Prostate gland (tissue), 2 donors: ENCODE measurements around the gene ZNF804B. TPM values are rescaled to one million over a fixed set of nuclear protein-coding genes. Genes with fewer than 3 reads are reported as not detected.

Source experiments
- DNase-seq: peaks from one replicate; pipeline ENCODE4 v3.0.0-alpha.2; 2019; ENCODE audit warnings: low spot score
- H3K27ac ChIP-seq, 2 donors: fragments of 200-600 bp; sonication (generic); 2 replicates each; pipeline ENCODE4 v1.5.1; 2017 to 2019
- H3K27me3 ChIP-seq: fragments of 200-600 bp; sonication (generic); replicated peaks from 2 replicates; pipeline ENCODE4 v1.5.1; 2019; ENCODE audit not compliant: insufficient read depth
- H3K36me3 ChIP-seq, 2 donors: fragments of 200-600 bp; sonication (generic); 1 replicate in 1 of 2; 2 replicates in 1 of 2; pipeline versions ENCODE4 v1.5.1 to v1.8.1; 2017 to 2019
- H3K4me1 ChIP-seq: fragments of 200-600 bp; sonication (generic); replicated peaks from 2 replicates; pipeline ENCODE4 v1.5.1; 2019
- H3K4me3 ChIP-seq, 2 donors: fragments of 200-600 bp; sonication (generic); 2 replicates each; pipeline ENCODE4 v1.5.1; 2017 to 2019
- H3K9me3 ChIP-seq: fragments of 200-600 bp; sonication (generic); 2 replicates; pipeline ENCODE4 v1.5.1; 2017
- POLR2A ChIP-seq: fragments of 450-650 bp; IDR thresholded peaks from one replicate; pipeline ENCODE4 v1.6.1; 2016; ENCODE audit warnings: antibody characterized with exemption, mild to moderate bottlenecking
- POLR2AphosphoS5 ChIP-seq: sonication (generic); formaldehyde crosslinking; IDR thresholded peaks from one replicate; pipeline ENCODE4 v1.6.1; 2017; ENCODE audit warnings: antibody characterized with exemption
- WGBS: methylation state at CpG from one replicate; pipeline ENCODE4 v1.1.5; 2018; 5-methylcytosine and 5-hydroxymethylcytosine counted together
- intact Hi-C: fragments of 100-400 bp; cut with DNase I; formaldehyde crosslinking; loops from one replicate; pipeline ENCODE4 v1.14.2; 2022
- total RNA-seq, 2 donors: library from RNA; depleted of rRNA; stranded (reverse); fragments of >200 nt; gene quantifications; one replicate each; pipeline ENCODE4 v1.1.0, GENCODE V29; 2016
- TF ChIP-seq, protein P1 (sequence below), 4 experiments: fragments of 200-600 bp in 2 of 4; fragments of 450-650 bp in 2 of 4; sonication (generic) in 2 of 4; IDR thresholded peaks; 1 replicate in 3 of 4; 2 replicates in 1 of 4; pipeline ENCODE4 v1.5.1; 2016 to 2019; ENCODE audit warnings: antibody characterized with exemption in 4 of 4, mild to moderate bottlenecking in 2 of 4, moderate library complexity in 2 of 4

ZNF804B gene
- total RNA-seq, 2 donors from 2014 or later = 0.05 TPM; not detected in 1

DNA sequence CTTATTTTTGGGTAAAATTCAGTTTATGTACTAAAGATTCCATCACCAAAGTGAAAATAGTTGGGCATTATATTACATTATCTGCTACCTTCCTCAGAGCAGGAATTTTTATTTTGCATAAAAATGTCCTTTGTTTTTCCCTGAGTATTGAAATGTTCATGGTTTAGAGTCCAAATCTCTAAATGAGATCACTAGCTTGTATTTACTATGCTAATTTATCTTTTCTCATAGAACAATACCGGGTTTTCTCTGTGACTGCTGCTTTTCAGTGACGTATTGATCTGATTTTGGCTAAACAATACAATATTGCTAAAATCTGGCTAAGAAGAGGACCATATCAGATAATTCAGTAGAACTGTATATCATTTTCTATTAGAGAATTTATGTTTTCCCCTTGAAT, 125.6 kb downstream of the ZNF804B start:
- Histone ChIP-seq H3K4me3 (no peak overlapping the region), H3K9me3 (no peaks in the 10 kb centered on the region), H3K27me3 (no peaks in the 10 kb centered on the region), H3K4me1 (no peaks in the 10 kb centered on the region), H3K36me3 (no peaks in the 10 kb centered on the region), H3K27ac (no peak overlapping the region)
- TF ChIP-seq POLR2A = no peak
- TF ChIP-seq POLR2AphosphoS5 = no peak
- TF ChIP-seq, protein P1, sequence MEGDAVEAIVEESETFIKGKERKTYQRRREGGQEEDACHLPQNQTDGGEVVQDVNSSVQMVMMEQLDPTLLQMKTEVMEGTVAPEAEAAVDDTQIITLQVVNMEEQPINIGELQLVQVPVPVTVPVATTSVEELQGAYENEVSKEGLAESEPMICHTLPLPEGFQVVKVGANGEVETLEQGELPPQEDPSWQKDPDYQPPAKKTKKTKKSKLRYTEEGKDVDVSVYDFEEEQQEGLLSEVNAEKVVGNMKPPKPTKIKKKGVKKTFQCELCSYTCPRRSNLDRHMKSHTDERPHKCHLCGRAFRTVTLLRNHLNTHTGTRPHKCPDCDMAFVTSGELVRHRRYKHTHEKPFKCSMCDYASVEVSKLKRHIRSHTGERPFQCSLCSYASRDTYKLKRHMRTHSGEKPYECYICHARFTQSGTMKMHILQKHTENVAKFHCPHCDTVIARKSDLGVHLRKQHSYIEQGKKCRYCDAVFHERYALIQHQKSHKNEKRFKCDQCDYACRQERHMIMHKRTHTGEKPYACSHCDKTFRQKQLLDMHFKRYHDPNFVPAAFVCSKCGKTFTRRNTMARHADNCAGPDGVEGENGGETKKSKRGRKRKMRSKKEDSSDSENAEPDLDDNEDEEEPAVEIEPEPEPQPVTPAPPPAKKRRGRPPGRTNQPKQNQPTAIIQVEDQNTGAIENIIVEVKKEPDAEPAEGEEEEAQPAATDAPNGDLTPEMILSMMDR (IDR thresholded peaks at IDR 0.05) = no peak
- intact Hi-C loops = no loop called here
- WGBS = 64% methylated on average over 2 of the region's 2 CpGs
- no peak for DNase-seq

DNA sequence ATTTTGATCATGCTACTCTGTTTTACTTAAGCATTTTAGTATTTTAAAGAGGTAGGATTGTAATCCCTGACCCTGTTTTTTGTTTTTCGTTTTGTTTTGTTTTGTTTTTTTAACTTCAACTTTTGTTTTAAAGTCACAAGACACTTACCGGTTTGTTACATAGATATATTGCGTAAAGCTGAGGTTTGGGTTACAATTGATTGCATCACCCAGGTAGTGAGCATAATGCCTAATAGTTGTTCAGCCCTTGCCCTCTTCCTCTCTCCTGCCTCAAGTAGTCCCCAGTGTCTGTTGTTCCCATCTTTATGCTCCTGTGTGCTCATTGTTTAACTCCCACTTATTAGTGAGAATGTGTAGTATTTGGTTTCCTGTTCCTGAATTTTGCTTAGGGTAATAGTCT, 129.2 kb downstream of the ZNF804B start:
- Histone ChIP-seq H3K4me3 (no peak overlapping the region), H3K9me3 (no peaks in the 10 kb centered on the region), H3K4me1 (no peaks in the 10 kb centered on the region), H3K36me3 (no peaks in the 10 kb centered on the region), H3K27ac (no peak overlapping the region), H3K27me3 (no peaks in the 10 kb centered on the region)
- TF ChIP-seq POLR2A (no peak), POLR2AphosphoS5 (no peak)
- TF ChIP-seq, protein P1 (IDR thresholded peaks at IDR 0.05) = no peak
- no peak for DNase-seq
- intact Hi-C loops = no loop called here
- 82% methylated on average over 3 of the region's 3 CpGs for WGBS

DNA sequence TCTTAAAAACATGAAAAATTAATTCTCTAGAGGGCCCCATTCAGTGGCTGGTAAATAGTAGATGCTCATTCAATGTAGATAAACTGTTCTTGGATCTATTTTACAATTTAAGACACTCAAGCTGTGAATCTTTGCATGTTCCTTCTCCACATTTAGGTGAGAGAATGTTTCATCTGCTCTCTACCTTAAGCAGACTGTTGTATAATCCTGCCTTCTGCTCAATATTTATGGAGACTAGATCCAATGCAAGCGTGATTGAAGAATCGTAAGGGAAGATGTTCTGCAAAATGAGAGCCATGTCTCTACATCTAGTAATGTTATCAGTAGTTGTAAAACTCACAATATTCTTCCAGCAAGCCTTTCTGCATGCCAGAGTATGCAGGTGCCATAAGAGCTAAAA, 151.0 kb downstream of the ZNF804B start:
- H3K27me3 ChIP-seq = no peaks in the 10 kb centered on the region
- H3K27ac ChIP-seq = no peak overlapping the region
- no peaks in the 10 kb centered on the region for H3K9me3 ChIP-seq
- intact Hi-C loops = no loop called here
- H3K36me3 ChIP-seq = no peaks in the 10 kb centered on the region
- H3K4me1 ChIP-seq = no peaks in the 10 kb centered on the region
- no peak for DNase-seq
- TF ChIP-seq POLR2A (no peak), POLR2AphosphoS5 (no peak)
- TF ChIP-seq, protein P1 (IDR thresholded peaks at IDR 0.05) = no peak
- no peak overlapping the region for H3K4me3 ChIP-seq
- 92% methylated on average over 2 of the region's 2 CpGs for WGBS

DNA sequence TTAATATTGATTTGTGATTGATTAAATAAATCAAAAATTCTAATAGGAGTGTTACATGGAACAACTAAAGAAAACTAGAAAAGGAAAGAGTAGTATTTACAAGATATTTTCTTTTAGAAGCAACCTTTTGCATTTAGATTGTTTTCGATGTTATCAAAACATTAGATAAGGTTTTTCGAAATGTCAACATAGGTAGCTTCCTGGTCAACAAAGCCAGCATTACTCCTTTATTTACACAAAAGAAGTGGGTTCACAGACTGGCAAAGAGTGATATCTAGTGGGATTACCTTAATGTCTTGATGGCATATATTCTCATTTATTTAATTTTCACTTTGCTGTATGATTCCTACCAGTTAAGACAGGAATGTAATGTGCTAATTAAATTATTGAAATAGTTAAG, 153.4 kb downstream of the ZNF804B start:
- Histone ChIP-seq H3K9me3 (no peaks in the 10 kb centered on the region), H3K4me1 (no peaks in the 10 kb centered on the region), H3K4me3 (no peak overlapping the region), H3K27me3 (no peaks in the 10 kb centered on the region), H3K27ac (no peak overlapping the region), H3K36me3 (no peaks in the 10 kb centered on the region)
- intact Hi-C loops = no loop called here
- TF ChIP-seq POLR2A (no peak), POLR2AphosphoS5 (no peak)
- TF ChIP-seq, protein P1 (IDR thresholded peaks at IDR 0.05) = no peak
- WGBS = 61% methylated on average over 2 of the region's 2 CpGs
- no peak for DNase-seq

DNA sequence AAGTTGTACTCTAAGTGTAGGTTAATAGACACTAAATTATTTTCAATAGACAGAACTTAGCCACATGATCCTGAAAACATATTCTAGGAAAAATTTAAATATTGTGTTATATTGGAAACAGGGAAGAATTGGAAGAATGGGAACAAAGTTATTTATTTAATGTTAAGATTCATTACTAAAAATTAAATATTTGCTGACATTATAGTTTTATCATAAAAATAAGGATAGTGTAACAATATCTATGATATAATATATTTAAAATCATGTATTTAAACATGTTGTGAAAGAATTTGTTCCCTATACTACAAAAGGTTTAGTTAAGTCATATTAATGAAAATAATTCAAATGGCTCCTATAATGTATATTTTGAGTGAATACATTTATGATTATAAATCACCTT, 156.1 kb downstream of the ZNF804B start:
- Histone ChIP-seq H3K4me3 (no peak overlapping the region), H3K27me3 (no peaks in the 10 kb centered on the region), H3K9me3 (no peaks in the 10 kb centered on the region), H3K36me3 (no peaks in the 10 kb centered on the region), H3K27ac (no peak overlapping the region), H3K4me1 (no peaks in the 10 kb centered on the region)
- DNase-seq = no peak
- intact Hi-C loops = no loop called here
- TF ChIP-seq POLR2AphosphoS5 = no peak
- no peak for TF ChIP-seq POLR2A
- TF ChIP-seq, protein P1 (IDR thresholded peaks at IDR 0.05) = no peak
